ENCODE measurements around the gene WDR72. TPM values are rescaled to one million over a fixed set of nuclear protein-coding genes. Genes with fewer than 3 reads are reported as not detected.

Gene WDR72
- total and polyA plus RNA-seq, 2 of the 8 experiments (the other 6 are each of a cell fraction or from before 2014, with no cell fraction given): 1.2 to 1.9 TPM

GRCh38 chr15:53789654-53790375 is 30.4 kb upstream of the WDR72 start:
- Histone ChIP-seq H2BK12ac (ENCODE audit: low read depth, low read length) (no peak overlapping the region), H3K4me2 (ENCODE audit: insufficient read depth in 1 of 2, low read depth in 2 of 2, low read length in 2 of 2) (no peak overlapping the region), H3K18ac (ENCODE audit: extremely low read depth, low read length) (no peak overlapping the region), H3K36me3 (ENCODE audit: control insufficient read depth in 2 of 4, insufficient read depth in 4 of 4, low read length in 3 of 4) (no peaks in the 10 kb centered on the region), H3K4me1 (replicated peaks in 1 of 4; ENCODE audit: control insufficient read depth in 3 of 4, insufficient read depth in 4 of 4, low read length in 3 of 4) (no peaks in the 10 kb centered on the region), H2BK120ac (replicated peaks; ENCODE audit: low read depth, low read length) (no peak overlapping the region), H3K56ac (replicated peaks; ENCODE audit: insufficient read length, low read depth, low read length) (no peak overlapping the region), H4K8ac (ENCODE audit: extremely low read depth, insufficient read depth, low read length) (no peak overlapping the region), H3K14ac (ENCODE audit: insufficient read length) (no peak overlapping the region), H3K4ac (replicated peaks; ENCODE audit: insufficient read length, low read depth, low read length) (no peak overlapping the region), H3K9me3 (ENCODE audit: insufficient read depth in 2 of 2, low read depth in 1 of 2, low read length in 1 of 2) (peaks cover 2 to 3% of the 10 kb centered on the region in 2 experiments; a peak in 2 of 4 replicates), H4K20me1 (replicated peaks in 1 of 2; ENCODE audit: control insufficient read depth in 1 of 2, insufficient read depth in 2 of 2, low read length in 2 of 2) (no peaks in the 10 kb centered on the region), H2BK20ac (ENCODE audit: low read length) (no peak overlapping the region), H3K23ac (ENCODE audit: insufficient read length) (no peak overlapping the region), H4K91ac (replicated peaks; ENCODE audit: insufficient read length, low read length) (no peak overlapping the region), H3K4me3 (ENCODE audit: extremely low read depth in 1 of 4, insufficient read depth in 2 of 4, low read depth in 3 of 4, low read length in 4 of 4) (no peak overlapping the region), H3K27me3 (replicated peaks in 1 of 4; ENCODE audit: control insufficient read depth in 3 of 4, extremely low read depth in 1 of 4, insufficient read depth in 3 of 4, low read length in 3 of 4) (no peaks in the 10 kb centered on the region), H2BK5ac (ENCODE audit: low read depth, low read length) (no peak overlapping the region), H3K27ac (ENCODE audit: low read depth, low read length) (no peak overlapping the region), H4K5ac (ENCODE audit: insufficient read length, low read depth, low read length) (no peak overlapping the region), H2AK5ac (ENCODE audit: low read depth, low read length) (no peak overlapping the region), H2AFZ (ENCODE audit: low read length) (no peak overlapping the region), H3K23me2 (ENCODE audit: low read depth, low read length) (no peaks in the 10 kb centered on the region), H3K79me2 (ENCODE audit: control insufficient read depth in 1 of 2, insufficient read depth in 2 of 2, low read length in 2 of 2) (no peaks in the 10 kb centered on the region), H3K9ac (replicated peaks in 1 of 4; ENCODE audit: extremely low read depth in 1 of 4, low read depth in 3 of 4, low read length in 3 of 4) (no peak overlapping the region), H3K79me1 (ENCODE audit: low read depth, low read length) (no peaks in the 10 kb centered on the region), H2BK15ac (ENCODE audit: low read length) (no peak overlapping the region)
- TF ChIP-seq BCL11A (IDR thresholded peaks at IDR 0.05; ENCODE audit: low read depth in 2 of 2, low read length in 2 of 2): no peak
- 89% methylated on average over 2 of the region's 2 CpGs; no CpG with 5 or more reads in 1 of the 2 experiments for WGBS, 2 experiments (ENCODE audit: extremely low coverage in 1 of 2, insufficient coverage in 1 of 2, insufficient read length in 1 of 2, insufficient replicate concordance in 2 of 2, low coverage in 1 of 2, low lambda C conversion rate in 2 of 2, missing lambda C conversion rate in 1 of 2)
- ChIA-PET CTCF (ENCODE audit: partially characterized antibody) (no interaction called here), POLR2A (ENCODE audit: partially characterized antibody) (no interaction called here)
- FAIRE-seq: no peak
- no peak for DNase-seq (ENCODE audit: low read depth in 1 of 2, low spot score in 2 of 2)
